IMR-90 (cell line): ENCODE data around the gene A4GNT. TPM values are rescaled to one million over a fixed set of nuclear protein-coding genes. Genes with fewer than 3 reads are reported as not detected.

Experiments
- ATAC-seq: fragments of 200-7000 bp; cut with Tn5 transposase; 2 replicates; pipeline ENCODE4 v1.9.1; 2020; ENCODE audit warnings: low read depth, mild to moderate bottlenecking, moderate library complexity
- BruUV-seq: library from RNA; stranded (reverse); fragments of 400-500 nt; replicated peaks from 2 replicates; lab custom pipeline; 2021; lab: Mats Ljungman, UMichigan
- CTCF ChIA-PET: fragments of 300-600 bp; formaldehyde crosslinking; extraction: SDS; loops from one replicate; lab custom pipeline; 2021; ENCODE audit warnings: antibody characterized with exemption; lab: Yijun Ruan, JAX
- POLR2A ChIA-PET: fragments of 300-600 bp; sonication (Branson Sonifier 250); formaldehyde crosslinking; loops from one replicate; lab custom pipeline; 2022; ENCODE audit warnings: antibody characterized with exemption; ENCODE audit not compliant: unreplicated experiment; lab: Charles Lee
- DNase-seq: peaks from one replicate; pipeline ENCODE4 v3.0.0; 2013
- H2AFZ ChIP-seq: replicated peaks from 2 replicates; pipeline ENCODE3; 2013; ENCODE audit warnings: low read length, mild to moderate bottlenecking; ENCODE audit not compliant: poor library complexity
- H2AK5ac ChIP-seq: 2 replicates; pipeline ENCODE4 v1.6.1; 2013; ENCODE audit warnings: low read depth, low read length, inconsistent platforms
- H2AK9ac ChIP-seq: replicated peaks from 2 replicates; pipeline ENCODE3; 2013; ENCODE audit warnings: mild to moderate bottlenecking, low read depth, low read length, moderate library complexity; ENCODE audit not compliant: poor library complexity
- H2BK120ac ChIP-seq: 2 replicates; pipeline ENCODE4 v1.6.1; 2013; ENCODE audit warnings: low read depth, low read length, inconsistent platforms
- H2BK15ac ChIP-seq: 3 replicates; pipeline ENCODE4 v1.6.1; 2013; ENCODE audit warnings: low read depth, low read length, inconsistent platforms
- H2BK20ac ChIP-seq: 2 replicates; pipeline ENCODE4 v1.6.1; 2013; ENCODE audit warnings: low read depth, mild to moderate bottlenecking, inconsistent platforms, low read length, moderate library complexity
- H2BK5ac ChIP-seq: 2 replicates; pipeline ENCODE4 v1.6.1; 2013; ENCODE audit warnings: mild to moderate bottlenecking, low read depth, low read length, inconsistent platforms; ENCODE audit not compliant: poor library complexity, severe bottlenecking
- H3K14ac ChIP-seq: replicated peaks from 2 replicates; pipeline ENCODE4 v1.6.1; 2013; ENCODE audit warnings: low read depth, low read length, inconsistent platforms
- H3K18ac ChIP-seq: 2 replicates; pipeline ENCODE4 v1.6.1; 2013; ENCODE audit warnings: low read depth, low read length, control low read depth
- H3K23ac ChIP-seq: 2 replicates; pipeline ENCODE4 v1.6.1; 2013; ENCODE audit warnings: low read depth, low read length, inconsistent platforms
- H3K27ac ChIP-seq: 2 replicates; pipeline ENCODE4 v1.5.1; 2013; ENCODE audit warnings: mild to moderate bottlenecking, control low read depth, low read length; ENCODE audit not compliant: insufficient read depth
- H3K27me3 ChIP-seq: 2 replicates; pipeline ENCODE4 v1.6.1; 2013; ENCODE audit warnings: low read length; ENCODE audit not compliant: control insufficient read depth, insufficient read depth
- H3K36me3 ChIP-seq: 2 replicates; pipeline ENCODE4 v1.6.1; 2013; ENCODE audit warnings: low read length, mixed read lengths; ENCODE audit not compliant: control insufficient read depth, insufficient read depth
- H3K4ac ChIP-seq: 2 replicates; pipeline ENCODE4 v1.6.1; 2013; ENCODE audit warnings: low read depth, low read length, inconsistent platforms
- H3K4me1 ChIP-seq: 2 replicates; pipeline ENCODE4 v1.6.1; 2013; ENCODE audit warnings: low read length, mixed read lengths; ENCODE audit not compliant: control insufficient read depth, insufficient read depth
- H3K4me2 ChIP-seq: 2 replicates; pipeline ENCODE4 v1.6.1; 2013; ENCODE audit warnings: low read depth, mild to moderate bottlenecking, control low read depth, low read length, moderate library complexity
- H3K4me3 ChIP-seq: 2 replicates; pipeline ENCODE4 v1.5.1; 2013; ENCODE audit warnings: low read depth, mild to moderate bottlenecking, control low read depth, low read length, moderate library complexity; ENCODE audit not compliant: insufficient read depth
- H3K56ac ChIP-seq: 2 replicates; pipeline ENCODE4 v1.6.1; 2013; ENCODE audit warnings: low read length, inconsistent platforms; ENCODE audit not compliant: insufficient read depth; ENCODE audit errors: extremely low read depth
- H3K79me1 ChIP-seq, 2 experiments: 2 replicates each; pipeline ENCODE4 v1.6.1; 2013; ENCODE audit warnings: low read length in 2 of 2, inconsistent platforms in 1 of 2, low read depth in 1 of 2
- H3K9ac ChIP-seq: 2 replicates; pipeline ENCODE4 v1.6.1; 2013; ENCODE audit warnings: low read depth, low read length, control low read depth
- H3K9me1 ChIP-seq: 2 replicates; pipeline ENCODE4 v1.6.1; 2013; ENCODE audit warnings: low read length, inconsistent platforms; ENCODE audit not compliant: insufficient read depth
- H3K9me3 ChIP-seq: 2 replicates; pipeline ENCODE4 v1.6.1; 2013; ENCODE audit warnings: low read length; ENCODE audit not compliant: control insufficient read depth, insufficient read depth
- H4K20me1 ChIP-seq: 2 replicates; pipeline ENCODE4 v1.6.1; 2013; ENCODE audit warnings: low read length, inconsistent platforms; ENCODE audit not compliant: insufficient read depth
- H4K5ac ChIP-seq: 2 replicates; pipeline ENCODE4 v1.6.1; 2013; ENCODE audit warnings: mild to moderate bottlenecking, low read depth, low read length, control low read depth
- H4K8ac ChIP-seq, 2 experiments: 2 replicates each; pipeline ENCODE4 v1.6.1; 2013; ENCODE audit warnings: low read depth in 2 of 2, low read length in 2 of 2, control low read depth in 1 of 2, inconsistent platforms in 1 of 2
- H4K91ac ChIP-seq: 2 replicates; pipeline ENCODE4 v1.6.1; 2013; ENCODE audit warnings: low read depth, low read length, inconsistent platforms; ENCODE audit not compliant: insufficient read depth
- FOS ChIP-seq: fragments of 150-350 bp; IDR thresholded peaks from 2 replicates; pipeline ENCODE4 v1.6.1; 2016; ENCODE audit warnings: low read depth, low read length
- MXI1 ChIP-seq: IDR thresholded peaks from 2 replicates; pipeline ENCODE4 v1.6.1; 2012; ENCODE audit warnings: low read depth, mild to moderate bottlenecking, low read length, moderate library complexity, borderline replicate concordance
- POLR2A ChIP-seq: IDR thresholded peaks from 2 replicates; pipeline ENCODE4 v1.6.1; 2012; ENCODE audit warnings: mild to moderate bottlenecking, low read depth, low read length
- RCOR1 ChIP-seq: IDR thresholded peaks from 2 replicates; pipeline ENCODE4 v1.6.1; 2012; ENCODE audit warnings: mild to moderate bottlenecking, low read length, improper control_type of control experiment; ENCODE audit not compliant: insufficient replicate concordance
- RFX5 ChIP-seq: IDR thresholded peaks from 2 replicates; pipeline ENCODE4 v1.8.0; 2012; ENCODE audit warnings: low read depth, mild to moderate bottlenecking, low read length, moderate library complexity
- SMC3 ChIP-seq: fragments of 150-350 bp; IDR thresholded peaks from 2 replicates; pipeline ENCODE4 v1.6.1; 2016; ENCODE audit warnings: low read depth, mild to moderate bottlenecking, antibody characterized with exemption, low read length, moderate library complexity
- WGBS, 2 experiments: methylation state at CpG; one replicate each; pipeline versions ENCODE4 v1.1.5 to v1.1.7; 2013; ENCODE audit warnings: missing lambda C conversion rate in 2 of 2; ENCODE audit not compliant: insufficient read length in 1 of 2; ENCODE audit errors: extremely low coverage in 2 of 2; 5-methylcytosine and 5-hydroxymethylcytosine counted together
- dilution Hi-C: fragments of 300-500 bp; cut with HindIII; formaldehyde crosslinking; loops from one replicate; pipeline ENCODE4 v1.14.3; 2018; ENCODE audit warnings: low sequenced_read_pairs; ENCODE audit not compliant: unreplicated experiment
- in situ Hi-C: fragments of 300-500 bp; cut with MboI; formaldehyde crosslinking; loops from 3 replicates; pipeline ENCODE4 v1.14.3; 2019; ENCODE audit warnings: low sequenced_read_pairs, inconsistent platforms, mixed read lengths
- intact Hi-C: fragments of 100-400 bp; cut with micrococcal nuclease; formaldehyde crosslinking; loops from 2 replicates; pipeline ENCODE4 v1.10.0; 2022
- polyA plus RNA-seq, 3 experiments: library from polyadenylated mRNA; depleted of rRNA; stranded (reverse); fragments of >200 nt; gene quantifications; 2 replicates each; pipeline ENCODE4 v1.2.3, GENCODE V29; 2012; ENCODE audit warnings: low replicate concordance in 1 of 3
- total RNA-seq: library from RNA; depleted of rRNA; stranded (reverse); fragments of >200 nt; gene quantifications from 2 replicates; pipeline ENCODE4 v1.2.3, GENCODE V29; 2012

Gene A4GNT
- total and polyA plus RNA-seq, 2 of the 4 experiments (the other 2 are of a cell fraction): not detected

DNA sequence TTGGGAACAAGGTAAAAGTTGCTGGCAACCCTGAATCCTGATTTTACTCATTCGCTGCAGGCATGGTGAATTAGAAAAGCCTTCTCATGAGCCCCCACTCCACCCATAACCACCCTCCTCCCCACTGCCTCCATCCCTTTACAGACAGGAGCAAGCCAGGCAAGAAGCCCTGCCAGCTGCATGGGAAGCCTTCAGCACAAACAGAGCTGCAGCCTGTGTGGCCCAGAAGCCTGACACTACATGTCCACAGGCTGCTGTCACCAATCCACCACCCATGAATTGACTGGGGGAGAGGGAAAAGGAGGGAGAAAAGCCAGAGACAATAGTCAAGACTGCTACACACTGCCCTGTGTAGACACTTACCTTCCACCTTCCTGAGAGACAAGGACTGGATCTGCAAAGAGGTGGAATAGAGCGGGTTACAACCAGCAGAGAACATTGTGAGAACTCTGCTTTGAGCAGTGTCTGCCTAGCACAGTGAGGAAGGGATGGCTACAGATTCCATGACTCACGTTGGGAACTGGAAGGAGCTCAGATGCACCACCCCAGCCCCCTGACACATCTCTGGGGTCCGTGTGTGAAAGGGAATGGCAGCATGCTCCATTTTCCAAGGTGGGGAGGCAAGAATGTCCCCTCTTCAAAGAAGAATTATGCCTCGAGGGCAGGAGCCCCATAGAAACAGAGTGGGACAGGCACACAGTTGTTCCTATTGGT, 50.7 kb downstream of the A4GNT start:
- no TSS peak for BruUV-seq
- H3K36me3 ChIP-seq: peaks cover 24% of the 10 kb centered on the region
- no peaks in the 10 kb centered on the region for H3K27me3 ChIP-seq
- DNase-seq: peak; percentile 82
- peak overlapping the region; percentile 52 for H3K9ac ChIP-seq
- H3K9me3 ChIP-seq: no peaks in the 10 kb centered on the region
- H4K8ac ChIP-seq: peak overlapping the region; percentile 28 to 30; a peak in 2 of 4 replicates
- peak; percentile 46 for ATAC-seq
- dilution Hi-C loops: no loop called here
- peak overlapping the region; percentile 79 for H2AFZ ChIP-seq
- peak overlapping the region; percentile 71 for H3K27ac ChIP-seq
- TF ChIP-seq MXI1 (0 out of 2 replicates have a peak, but pooled peaks have one; percentile 6), POLR2A (0 out of 2 replicates have a peak, but pooled peaks have one; percentile 17), SMC3 (0 out of 2 replicates have a peak, but pooled peaks have one; percentile 1), RCOR1 (no peak), FOS (peak; percentile 52), RFX5 (no peak)
- peak overlapping the region; percentile 87 for H2AK5ac ChIP-seq
- in situ Hi-C loops: no loop called here
- H3K56ac ChIP-seq: peak overlapping the region; percentile 7; the same call in 1 of the 2 replicates
- peak overlapping the region; percentile 44 for H3K18ac ChIP-seq
- H4K91ac ChIP-seq: peak overlapping the region; percentile 78
- POLR2A ChIA-PET: no interaction called here
- H3K79me1 ChIP-seq: peaks cover 19 to 56% of the 10 kb centered on the region in 2 experiments
- CTCF ChIA-PET: interaction anchor here (2.1 kb wide), 1 partner anchor 13 kb away, joined by 6 read pairs; no protein-coding TSS in a partner anchor
- peak overlapping the region; percentile 21 for H4K5ac ChIP-seq
- H2BK15ac ChIP-seq: peak overlapping the region; percentile 53; the same call in 1 of the 3 replicates
- peaks cover 35% of the 10 kb centered on the region for H3K9me1 ChIP-seq
- peak overlapping the region; percentile 45; the same call in 1 of the 2 replicates for H2BK20ac ChIP-seq
- peak overlapping the region; percentile 84 for H3K4me2 ChIP-seq
- no CpG with 5 or more reads among the region's 5 CpGs for WGBS, 2 experiments
- H3K4me3 ChIP-seq: no peak overlapping the region
- H2AK9ac ChIP-seq: peak overlapping the region; percentile 79
- peak overlapping the region; percentile 84 for H3K4ac ChIP-seq
- peak overlapping the region; percentile 75 for H2BK120ac ChIP-seq
- H4K20me1 ChIP-seq: peaks cover 32% of the 10 kb centered on the region
- intact Hi-C loops: loop anchor here (5.0 kb wide), 1 partner anchor 36 kb away; the partner anchor contains the start of gene DZIP1L
- H3K4me1 ChIP-seq: peaks cover 26% of the 10 kb centered on the region
- peak overlapping the region; percentile 70 for H3K14ac ChIP-seq
- peak overlapping the region; percentile 69 for H3K23ac ChIP-seq
- peak overlapping the region; percentile 81 for H2BK5ac ChIP-seq
